IMR-90 (cell line): Measurements from ENCODE around the gene ETV6. TPM values are rescaled to one million over a fixed set of nuclear protein-coding genes. Genes with fewer than 3 reads are reported as not detected.

Experiments
- ATAC-seq: fragments of 200-7000 bp; cut with Tn5 transposase; 2 replicates; pipeline ENCODE4 v1.9.1; 2020; ENCODE audit warnings: low read depth, mild to moderate bottlenecking, moderate library complexity
- BruUV-seq: library from RNA; stranded (reverse); fragments of 400-500 nt; replicated peaks from 2 replicates; lab custom pipeline; 2021; lab: Mats Ljungman, UMichigan
- CTCF ChIA-PET: fragments of 300-600 bp; formaldehyde crosslinking; extraction: SDS; loops from one replicate; lab custom pipeline; 2021; ENCODE audit warnings: antibody characterized with exemption; lab: Yijun Ruan, JAX
- POLR2A ChIA-PET: fragments of 300-600 bp; sonication (Branson Sonifier 250); formaldehyde crosslinking; loops from one replicate; lab custom pipeline; 2022; ENCODE audit warnings: antibody characterized with exemption; ENCODE audit not compliant: unreplicated experiment; lab: Charles Lee
- DNase-seq: peaks from one replicate; pipeline ENCODE4 v3.0.0; 2013
- H2AFZ ChIP-seq: replicated peaks from 2 replicates; pipeline ENCODE3; 2013; ENCODE audit warnings: low read length, mild to moderate bottlenecking; ENCODE audit not compliant: poor library complexity
- H2AK5ac ChIP-seq: 2 replicates; pipeline ENCODE4 v1.6.1; 2013; ENCODE audit warnings: low read depth, low read length, inconsistent platforms
- H2AK9ac ChIP-seq: replicated peaks from 2 replicates; pipeline ENCODE3; 2013; ENCODE audit warnings: mild to moderate bottlenecking, low read depth, low read length, moderate library complexity; ENCODE audit not compliant: poor library complexity
- H2BK120ac ChIP-seq: 2 replicates; pipeline ENCODE4 v1.6.1; 2013; ENCODE audit warnings: low read depth, low read length, inconsistent platforms
- H2BK15ac ChIP-seq: 3 replicates; pipeline ENCODE4 v1.6.1; 2013; ENCODE audit warnings: low read depth, low read length, inconsistent platforms
- H2BK20ac ChIP-seq: 2 replicates; pipeline ENCODE4 v1.6.1; 2013; ENCODE audit warnings: low read depth, mild to moderate bottlenecking, inconsistent platforms, low read length, moderate library complexity
- H2BK5ac ChIP-seq: 2 replicates; pipeline ENCODE4 v1.6.1; 2013; ENCODE audit warnings: mild to moderate bottlenecking, low read depth, low read length, inconsistent platforms; ENCODE audit not compliant: poor library complexity, severe bottlenecking
- H3K14ac ChIP-seq: replicated peaks from 2 replicates; pipeline ENCODE4 v1.6.1; 2013; ENCODE audit warnings: low read depth, low read length, inconsistent platforms
- H3K18ac ChIP-seq: 2 replicates; pipeline ENCODE4 v1.6.1; 2013; ENCODE audit warnings: low read depth, low read length, control low read depth
- H3K23ac ChIP-seq: 2 replicates; pipeline ENCODE4 v1.6.1; 2013; ENCODE audit warnings: low read depth, low read length, inconsistent platforms
- H3K27ac ChIP-seq: 2 replicates; pipeline ENCODE4 v1.5.1; 2013; ENCODE audit warnings: mild to moderate bottlenecking, control low read depth, low read length; ENCODE audit not compliant: insufficient read depth
- H3K27me3 ChIP-seq: 2 replicates; pipeline ENCODE4 v1.6.1; 2013; ENCODE audit warnings: low read length; ENCODE audit not compliant: control insufficient read depth, insufficient read depth
- H3K36me3 ChIP-seq: 2 replicates; pipeline ENCODE4 v1.6.1; 2013; ENCODE audit warnings: low read length, mixed read lengths; ENCODE audit not compliant: control insufficient read depth, insufficient read depth
- H3K4ac ChIP-seq: 2 replicates; pipeline ENCODE4 v1.6.1; 2013; ENCODE audit warnings: low read depth, low read length, inconsistent platforms
- H3K4me1 ChIP-seq: 2 replicates; pipeline ENCODE4 v1.6.1; 2013; ENCODE audit warnings: low read length, mixed read lengths; ENCODE audit not compliant: control insufficient read depth, insufficient read depth
- H3K4me2 ChIP-seq: 2 replicates; pipeline ENCODE4 v1.6.1; 2013; ENCODE audit warnings: low read depth, mild to moderate bottlenecking, control low read depth, low read length, moderate library complexity
- H3K4me3 ChIP-seq: 2 replicates; pipeline ENCODE4 v1.5.1; 2013; ENCODE audit warnings: low read depth, mild to moderate bottlenecking, control low read depth, low read length, moderate library complexity; ENCODE audit not compliant: insufficient read depth
- H3K56ac ChIP-seq: 2 replicates; pipeline ENCODE4 v1.6.1; 2013; ENCODE audit warnings: low read length, inconsistent platforms; ENCODE audit not compliant: insufficient read depth; ENCODE audit errors: extremely low read depth
- H3K79me1 ChIP-seq, 2 experiments: 2 replicates each; pipeline ENCODE4 v1.6.1; 2013; ENCODE audit warnings: low read length in 2 of 2, inconsistent platforms in 1 of 2, low read depth in 1 of 2
- H3K9ac ChIP-seq: 2 replicates; pipeline ENCODE4 v1.6.1; 2013; ENCODE audit warnings: low read depth, low read length, control low read depth
- H3K9me1 ChIP-seq: 2 replicates; pipeline ENCODE4 v1.6.1; 2013; ENCODE audit warnings: low read length, inconsistent platforms; ENCODE audit not compliant: insufficient read depth
- H3K9me3 ChIP-seq: 2 replicates; pipeline ENCODE4 v1.6.1; 2013; ENCODE audit warnings: low read length; ENCODE audit not compliant: control insufficient read depth, insufficient read depth
- H4K20me1 ChIP-seq: 2 replicates; pipeline ENCODE4 v1.6.1; 2013; ENCODE audit warnings: low read length, inconsistent platforms; ENCODE audit not compliant: insufficient read depth
- H4K5ac ChIP-seq: 2 replicates; pipeline ENCODE4 v1.6.1; 2013; ENCODE audit warnings: mild to moderate bottlenecking, low read depth, low read length, control low read depth
- H4K8ac ChIP-seq, 2 experiments: 2 replicates each; pipeline ENCODE4 v1.6.1; 2013; ENCODE audit warnings: low read depth in 2 of 2, low read length in 2 of 2, control low read depth in 1 of 2, inconsistent platforms in 1 of 2
- H4K91ac ChIP-seq: 2 replicates; pipeline ENCODE4 v1.6.1; 2013; ENCODE audit warnings: low read depth, low read length, inconsistent platforms; ENCODE audit not compliant: insufficient read depth
- BHLHE40 ChIP-seq: fragments of 150-350 bp; IDR thresholded peaks from 2 replicates; pipeline ENCODE4 v1.6.1; 2016; ENCODE audit warnings: mild to moderate bottlenecking, low read depth, low read length
- MAZ ChIP-seq: IDR thresholded peaks from 2 replicates; pipeline ENCODE4 v1.6.1; 2012; ENCODE audit warnings: low read depth, mild to moderate bottlenecking, low read length, improper control_type of control experiment, moderate library complexity, borderline replicate concordance
- POLR2A ChIP-seq: IDR thresholded peaks from 2 replicates; pipeline ENCODE4 v1.6.1; 2012; ENCODE audit warnings: mild to moderate bottlenecking, low read depth, low read length
- RAD21 ChIP-seq: IDR thresholded peaks from 2 replicates; pipeline ENCODE4 v1.6.1; 2012; ENCODE audit warnings: low read length, improper control_type of control experiment
- WGBS, 2 experiments: methylation state at CpG; one replicate each; pipeline versions ENCODE4 v1.1.5 to v1.1.7; 2013; ENCODE audit warnings: missing lambda C conversion rate in 2 of 2; ENCODE audit not compliant: insufficient read length in 1 of 2; ENCODE audit errors: extremely low coverage in 2 of 2; 5-methylcytosine and 5-hydroxymethylcytosine counted together
- dilution Hi-C: fragments of 300-500 bp; cut with HindIII; formaldehyde crosslinking; loops from one replicate; pipeline ENCODE4 v1.14.3; 2018; ENCODE audit warnings: low sequenced_read_pairs; ENCODE audit not compliant: unreplicated experiment
- in situ Hi-C: fragments of 300-500 bp; cut with MboI; formaldehyde crosslinking; loops from 3 replicates; pipeline ENCODE4 v1.14.3; 2019; ENCODE audit warnings: low sequenced_read_pairs, inconsistent platforms, mixed read lengths
- intact Hi-C: fragments of 100-400 bp; cut with micrococcal nuclease; formaldehyde crosslinking; loops from 2 replicates; pipeline ENCODE4 v1.10.0; 2022
- polyA plus RNA-seq, 3 experiments: library from polyadenylated mRNA; depleted of rRNA; stranded (reverse); fragments of >200 nt; gene quantifications; 2 replicates each; pipeline ENCODE4 v1.2.3, GENCODE V29; 2012; ENCODE audit warnings: low replicate concordance in 1 of 3
- total RNA-seq: library from RNA; depleted of rRNA; stranded (reverse); fragments of >200 nt; gene quantifications from 2 replicates; pipeline ENCODE4 v1.2.3, GENCODE V29; 2012
- TF ChIP-seq, protein P1 (sequence below): fragments of 150-350 bp; IDR thresholded peaks from 2 replicates; pipeline ENCODE4 v1.6.1; 2017; ENCODE audit warnings: mild to moderate bottlenecking, antibody characterized with exemption, low read length, low read depth
- TF ChIP-seq, protein P2 (sequence below): conservative IDR thresholded peaks from 2 replicates; pipeline ENCODE4 v1.5.1; 2012; ENCODE audit warnings: mild to moderate bottlenecking, low read depth, low read length, improper control_type of control experiment

The ETV6 gene
- total and polyA plus RNA-seq, 2 of the 4 experiments (the other 2 are of a cell fraction) = 8.4 to 9.9 TPM

DNA sequence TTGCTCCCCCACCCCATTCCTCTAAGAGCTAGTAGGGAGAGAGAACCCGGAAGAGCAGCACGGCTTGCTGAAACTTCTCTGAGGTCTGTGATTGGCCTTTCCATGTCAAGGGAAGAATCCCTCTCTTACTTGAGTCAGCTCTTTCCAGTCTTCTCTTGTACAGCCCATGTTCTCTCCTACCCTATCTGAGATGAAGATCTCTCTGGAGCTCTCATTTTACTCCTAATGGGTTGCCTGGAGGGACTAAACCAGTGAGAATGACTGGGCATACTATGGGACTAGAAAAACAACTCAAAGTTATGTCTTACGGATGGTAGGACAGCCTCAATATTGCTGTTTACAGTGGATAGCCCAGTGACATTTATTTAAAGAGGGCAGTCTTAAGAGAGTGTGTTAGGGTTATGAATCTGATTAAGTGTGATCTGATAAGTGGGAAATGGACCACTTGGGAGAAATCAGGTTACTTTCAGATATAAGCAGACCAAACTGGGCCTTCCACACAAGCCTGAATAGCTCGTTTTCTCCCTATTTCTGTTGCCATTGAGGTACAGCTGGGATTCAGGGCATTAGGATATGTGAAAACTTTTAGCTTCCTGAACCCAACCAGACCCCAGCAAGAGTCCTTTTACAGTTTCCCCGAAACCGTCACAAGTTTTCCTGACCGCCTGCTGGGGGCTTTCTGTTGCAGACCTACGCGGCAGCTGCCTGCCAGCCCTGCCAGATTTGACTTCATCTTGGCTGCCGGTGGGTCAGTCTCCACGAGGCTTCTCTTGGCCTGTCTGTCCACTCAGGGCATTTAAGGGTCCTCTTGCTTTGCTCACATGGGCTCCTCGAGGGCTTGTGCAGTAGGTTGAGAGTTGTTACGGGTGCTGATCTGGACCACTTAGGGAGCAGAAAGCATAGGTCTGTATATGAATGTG lies 16.9 kb downstream of the ETV6 start:
- H3K4me1 ChIP-seq = peaks cover 16% of the 10 kb centered on the region
- intact Hi-C loops (no loop called here), in situ Hi-C loops (no loop called here), dilution Hi-C loops (no loop called here)
- no peak overlapping the region for H2BK5ac ChIP-seq
- no peak overlapping the region for H3K4ac ChIP-seq
- H4K8ac ChIP-seq = no peak overlapping the region
- no peak overlapping the region for H2BK120ac ChIP-seq
- POLR2A ChIA-PET = no interaction called here
- H3K56ac ChIP-seq = no peak overlapping the region
- no peak overlapping the region for H3K18ac ChIP-seq
- no peak overlapping the region for H2BK15ac ChIP-seq
- no peak for DNase-seq
- H4K20me1 ChIP-seq = peaks cover 85% of the 10 kb centered on the region
- H3K14ac ChIP-seq = no peak overlapping the region
- no peak for ATAC-seq
- no peaks in the 10 kb centered on the region for H3K27me3 ChIP-seq
- H3K27ac ChIP-seq = no peak overlapping the region
- no peak overlapping the region for H3K23ac ChIP-seq
- CTCF ChIA-PET = interaction anchor here (1.4 kb wide), 1 partner anchor 19 kb away, joined by 3 read pairs; no protein-coding TSS in a partner anchor
- H3K4me2 ChIP-seq = no peak overlapping the region
- peaks cover 35% of the 10 kb centered on the region for H3K9me1 ChIP-seq
- TF ChIP-seq, protein P1, sequence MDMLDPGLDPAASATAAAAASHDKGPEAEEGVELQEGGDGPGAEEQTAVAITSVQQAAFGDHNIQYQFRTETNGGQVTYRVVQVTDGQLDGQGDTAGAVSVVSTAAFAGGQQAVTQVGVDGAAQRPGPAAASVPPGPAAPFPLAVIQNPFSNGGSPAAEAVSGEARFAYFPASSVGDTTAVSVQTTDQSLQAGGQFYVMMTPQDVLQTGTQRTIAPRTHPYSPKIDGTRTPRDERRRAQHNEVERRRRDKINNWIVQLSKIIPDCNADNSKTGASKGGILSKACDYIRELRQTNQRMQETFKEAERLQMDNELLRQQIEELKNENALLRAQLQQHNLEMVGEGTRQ = no peak
- no peak for TF ChIP-seq RAD21
- TF ChIP-seq, protein P2, sequence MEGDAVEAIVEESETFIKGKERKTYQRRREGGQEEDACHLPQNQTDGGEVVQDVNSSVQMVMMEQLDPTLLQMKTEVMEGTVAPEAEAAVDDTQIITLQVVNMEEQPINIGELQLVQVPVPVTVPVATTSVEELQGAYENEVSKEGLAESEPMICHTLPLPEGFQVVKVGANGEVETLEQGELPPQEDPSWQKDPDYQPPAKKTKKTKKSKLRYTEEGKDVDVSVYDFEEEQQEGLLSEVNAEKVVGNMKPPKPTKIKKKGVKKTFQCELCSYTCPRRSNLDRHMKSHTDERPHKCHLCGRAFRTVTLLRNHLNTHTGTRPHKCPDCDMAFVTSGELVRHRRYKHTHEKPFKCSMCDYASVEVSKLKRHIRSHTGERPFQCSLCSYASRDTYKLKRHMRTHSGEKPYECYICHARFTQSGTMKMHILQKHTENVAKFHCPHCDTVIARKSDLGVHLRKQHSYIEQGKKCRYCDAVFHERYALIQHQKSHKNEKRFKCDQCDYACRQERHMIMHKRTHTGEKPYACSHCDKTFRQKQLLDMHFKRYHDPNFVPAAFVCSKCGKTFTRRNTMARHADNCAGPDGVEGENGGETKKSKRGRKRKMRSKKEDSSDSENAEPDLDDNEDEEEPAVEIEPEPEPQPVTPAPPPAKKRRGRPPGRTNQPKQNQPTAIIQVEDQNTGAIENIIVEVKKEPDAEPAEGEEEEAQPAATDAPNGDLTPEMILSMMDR = no peak
- TF ChIP-seq MAZ = no peak
- TF ChIP-seq BHLHE40 = no peak
- no peak for TF ChIP-seq POLR2A
- no peak overlapping the region for H4K5ac ChIP-seq
- peaks cover 8% of the 10 kb centered on the region; the same call in 1 of the 2 replicates for H3K36me3 ChIP-seq
- peak overlapping the region; percentile 45 for H2AK9ac ChIP-seq
- H4K91ac ChIP-seq = no peak overlapping the region
- H3K4me3 ChIP-seq = no peak overlapping the region
- no peak overlapping the region for H2AK5ac ChIP-seq
- 93% methylated on average over 3 of the region's 13 CpGs; no CpG with 5 or more reads in 1 of the 2 experiments for WGBS, 2 experiments
- H3K79me1 ChIP-seq = peaks cover 51 to 93% of the 10 kb centered on the region in 2 experiments
- no peak overlapping the region for H2AFZ ChIP-seq
- H2BK20ac ChIP-seq = no peak overlapping the region
- no TSS peak for BruUV-seq
- H3K9me3 ChIP-seq = no peaks in the 10 kb centered on the region
- H3K9ac ChIP-seq = no peak overlapping the region
